HG02870 (cell line): ENCODE measurements around the gene MRPS18B.
A peak's percentile ranks its signal among the peaks of the same experiment; 100 is the strongest.
"Not testable (repeated sequence)": the region's sequence is repeated elsewhere in the genome, so short reads cannot be mapped to it uniquely, and the experiment has no call there.

ENCODE experiments used
- ATAC-seq: cut with Tn5 transposase; IDR thresholded peaks from one replicate; pipeline ENCODE4 v1.9.1; 2021; ENCODE audit warnings: mild to moderate bottlenecking, moderate library complexity; ENCODE audit not compliant: unreplicated experiment

MRPS18B gene

GRCh38 chr6:30635834-30636233, 18.2 kb downstream of the MRPS18B start:
- no peak for ATAC-seq

- ATAC-seq: no peak
These were observed 22.8 kb downstream of the MRPS18B start for GRCh38 chr6:30640481-30640880.

GRCh38 chr6:30641048-30641447, 23.4 kb downstream of the MRPS18B start:
- no peak for ATAC-seq

- no peak for ATAC-seq
These were observed 26.0 kb downstream of the MRPS18B start for GRCh38 chr6:30643656-30644055.

- ATAC-seq: no peak
These were observed 27.1 kb downstream of the MRPS18B start for GRCh38 chr6:30644769-30645168.

- ATAC-seq: no peak
These were observed 28.3 kb downstream of the MRPS18B start for GRCh38 chr6:30645989-30646388.

GRCh38 chr6:30646450-30647241, 29.0 kb downstream of the MRPS18B start, which contains the start of gene C6orf136:
Gene C6orf136, plus strand, starts transcription at chr6:30647133. Its CDS starts 99 bp downstream, at chr6:30647232.
- peak; percentile 54 for ATAC-seq

- peak; percentile 49 for ATAC-seq
These were observed 29.8 kb downstream of the MRPS18B start for GRCh38 chr6:30647242-30648116.

- no peak for ATAC-seq
These were observed 33.5 kb downstream of the MRPS18B start for GRCh38 chr6:30651143-30651542.

- ATAC-seq: no peak
These were observed 37.4 kb downstream of the MRPS18B start for GRCh38 chr6:30654798-30655742.

GRCh38 chr6:30655743-30656094, 38.1 kb downstream of the MRPS18B start:
- ATAC-seq: no peak

GRCh38 chr6:30656513-30656912, 38.9 kb downstream of the MRPS18B start:
- ATAC-seq: no peak

GRCh38 chr6:30657454-30657853, 39.8 kb downstream of the MRPS18B start:
- ATAC-seq: no peak

- ATAC-seq: not testable (repeated sequence)
These were observed 40.3 kb downstream of the MRPS18B start for GRCh38 chr6:30657922-30658321.

GRCh38 chr6:30664994-30665767, 47.5 kb downstream of the MRPS18B start:
- no peak for ATAC-seq

- ATAC-seq: not testable (repeated sequence)
These were observed 48.7 kb downstream of the MRPS18B start for GRCh38 chr6:30666300-30666699.

GRCh38 chr6:30670760-30671527, 53.3 kb downstream of the MRPS18B start:
- no peak for ATAC-seq

- ATAC-seq: peak; percentile 71
These were observed 55.0 kb downstream of the MRPS18B start, which contains the start of gene DHX16 for GRCh38 chr6:30672445-30673253. Gene DHX16, minus strand, starts transcription at chr6:30673006. Its CDS starts 165 bp downstream, at chr6:30672841.
